Heart right ventricle (tissue), 16 donors: ENCODE results near the gene CREBRF. TPM values are rescaled to one million over a fixed set of nuclear protein-coding genes. Genes with fewer than 3 reads are reported as not detected.

Experiments
- ATAC-seq, 8 donors: fragments of 200-7000 bp; cut with Tn5 transposase; one replicate each; pipeline ENCODE4 v1.9.1; 2020; ENCODE audit warnings: mild to moderate bottlenecking in 8 of 8, moderate library complexity in 8 of 8, moderate number of reproducible peaks in 1 of 8
- DNase-seq, 2 donors: peaks; one replicate each; pipeline ENCODE4 v3.0.0-alpha.2; 2020
- H3K27ac ChIP-seq, 10 donors: fragments of 200-600 bp; sonication (generic) in 2 of 10; one replicate each; pipeline versions ENCODE4 v1.5.0 to v1.8.0; 2020 to 2022; ENCODE audit warnings: mild to moderate bottlenecking in 3 of 10
- H3K27me3 ChIP-seq, 7 donors: fragments of 200-600 bp; one replicate each; pipeline ENCODE4 v1.8.0; 2021 to 2022; ENCODE audit warnings: mild to moderate bottlenecking in 2 of 7
- H3K36me3 ChIP-seq, 9 donors: fragments of 200-600 bp; sonication (generic) in 1 of 9; one replicate each; pipeline versions ENCODE4 v1.5.0 to v1.8.0; 2020 to 2022; ENCODE audit warnings: mild to moderate bottlenecking in 2 of 9
- H3K4me1 ChIP-seq, 9 donors: fragments of 200-600 bp; sonication (generic) in 1 of 9; one replicate each; pipeline versions ENCODE4 v1.5.0 to v1.8.0; 2020 to 2022; ENCODE audit warnings: mild to moderate bottlenecking in 4 of 9
- H3K4me3 ChIP-seq, 10 donors: fragments of 200-600 bp; sonication (generic) in 2 of 10; one replicate each; pipeline versions ENCODE4 v1.5.0 to v1.8.0; 2020 to 2022; ENCODE audit warnings: mild to moderate bottlenecking in 7 of 10, moderate library complexity in 2 of 10
- H3K9me3 ChIP-seq, 11 donors: fragments of 200-600 bp in 10 of 11; sonication (generic) in 2 of 11; one replicate each; pipeline versions ENCODE4 v1.5.0 to v1.8.0; 2013 to 2022; ENCODE audit warnings: mild to moderate bottlenecking in 2 of 11, control low read depth in 1 of 11, moderate library complexity in 1 of 11
- WGBS, 2 donors: extraction: QIAGEN DNeasy Blood & Tissue Kit; methylation state at CpG; one replicate each; pipeline ENCODE4 v1.1.7; 2013; ENCODE audit warnings: inconsistent platforms in 1 of 2; 5-methylcytosine and 5-hydroxymethylcytosine counted together
- intact Hi-C, 10 donors: fragments of 100-400 bp; cut with DNase I; formaldehyde crosslinking; loops; one replicate each; pipeline versions ENCODE4 v1.11.1 to v1.14.2; 2022
- polyA plus RNA-seq, 2 donors: library from polyadenylated mRNA; stranded (reverse); fragments of 200-250 nt; gene quantifications; one replicate each; pipeline ENCODE4 v1.2.3, GENCODE V29; 2013
- total RNA-seq, 10 donors: library from RNA; stranded (reverse); fragmentation: NEBNext Ultra II Directional in 3 of 10; extraction: Animal tissue kit (Norgen Biotek cat#: 25700) in 3 of 10; gene quantifications; one replicate each; pipeline versions ENCODE4 v1.2.1 to v1.2.4, GENCODE V29; 2021 to 2023
- TF ChIP-seq, protein P1 (sequence below), 9 donors: fragments of 200-600 bp; sonication (generic) in 2 of 9; IDR thresholded peaks; one replicate each; pipeline versions ENCODE4 v1.5.0 to v1.8.0; 2021 to 2022; ENCODE audit warnings: antibody characterized with exemption in 9 of 9, mild to moderate bottlenecking in 5 of 9, moderate library complexity in 1 of 9
- donor health status: Arrhythmogenic right ventricular cardiomyopathy.
- donor health status: ischemic (EF 13 %, LVEDD 7.1; RV severe dilation, severe dysfunction).
- donor health status: healthy with polysubstance abuse.
- donor health status: DM: no; HTN: yes; CAD: no.
- donor health status: DM: no; HTN: no; CAD: no.
- donor health status: ischemic (EF 25% LVEDD 6.9; RV normal size, moderate dysfunction).
- donor health status: ischemic (EF 25% LVEDD 5.7; RV mildly dilated, moderate dysfunction).
- donor health status: healthy.
- donor health status: DM: yes; HTN: yes; CAD: no.
- donor health status: Ischemic cardiomyopathy.
- donor health status: ischemic (EF 35%, LVEDD 5.7; RV mildly dilated, moderate dysfunction).
- donor health status: nonischemic (EF 11% LVEDD 7.7; RV severe dilation, severe dysfunction).
- donor health status: DM: yes; HTN: yes; CAD: no.
- donor health status: PGD.
- donor health status: ischemic (EF 29% LVEDD 5.4; RV normal size, mild dysfunction).
- donor health status: nonischemic (EF 23%, LVEDD 6.1; RV moderate dilation, normal function).

CREBRF gene
- total and polyA plus RNA-seq, 12 donors: 1.5 to 31.1 (median 27.7) TPM

DNA sequence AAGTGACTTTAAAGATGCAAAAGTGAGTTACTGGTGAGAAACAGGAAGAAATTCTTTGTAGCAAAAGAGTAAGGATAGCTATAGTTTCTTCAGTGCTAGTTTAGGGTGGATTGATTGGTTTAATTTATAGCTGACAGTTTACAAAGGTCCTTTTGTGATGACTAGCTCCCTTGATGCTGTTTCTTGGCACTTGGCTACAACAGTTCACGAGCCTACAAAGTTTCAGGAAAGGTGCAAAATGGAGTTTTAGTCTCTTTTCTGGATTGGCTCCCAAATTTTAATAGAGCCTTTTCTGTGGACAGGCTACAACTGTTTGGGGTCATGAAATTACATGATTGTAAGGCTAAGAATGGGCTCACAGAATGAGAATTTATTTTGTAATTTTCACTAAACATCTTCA is 47.3 kb downstream of the CREBRF start:
- peaks cover 0 to 33% (median 4%) of the 10 kb centered on the region in 9 donors for H3K4me1 ChIP-seq
- H3K27me3 ChIP-seq: no peaks in the 10 kb centered on the region
- no peak overlapping the region for H3K27ac ChIP-seq
- intact Hi-C loops: no loop called here
- WGBS, 2 donors: 73 to 74% methylated on average over 1 of the region's 1 CpG
- H3K36me3 ChIP-seq: peaks cover 0 to 20% (median 4%) of the 10 kb centered on the region in 9 donors
- H3K9me3 ChIP-seq: peaks cover 0 to 13% (median 4%) of the 10 kb centered on the region in 11 donors
- H3K4me3 ChIP-seq: no peak overlapping the region
- DNase-seq (no peak), ATAC-seq (no peak)
- TF ChIP-seq, protein P1, sequence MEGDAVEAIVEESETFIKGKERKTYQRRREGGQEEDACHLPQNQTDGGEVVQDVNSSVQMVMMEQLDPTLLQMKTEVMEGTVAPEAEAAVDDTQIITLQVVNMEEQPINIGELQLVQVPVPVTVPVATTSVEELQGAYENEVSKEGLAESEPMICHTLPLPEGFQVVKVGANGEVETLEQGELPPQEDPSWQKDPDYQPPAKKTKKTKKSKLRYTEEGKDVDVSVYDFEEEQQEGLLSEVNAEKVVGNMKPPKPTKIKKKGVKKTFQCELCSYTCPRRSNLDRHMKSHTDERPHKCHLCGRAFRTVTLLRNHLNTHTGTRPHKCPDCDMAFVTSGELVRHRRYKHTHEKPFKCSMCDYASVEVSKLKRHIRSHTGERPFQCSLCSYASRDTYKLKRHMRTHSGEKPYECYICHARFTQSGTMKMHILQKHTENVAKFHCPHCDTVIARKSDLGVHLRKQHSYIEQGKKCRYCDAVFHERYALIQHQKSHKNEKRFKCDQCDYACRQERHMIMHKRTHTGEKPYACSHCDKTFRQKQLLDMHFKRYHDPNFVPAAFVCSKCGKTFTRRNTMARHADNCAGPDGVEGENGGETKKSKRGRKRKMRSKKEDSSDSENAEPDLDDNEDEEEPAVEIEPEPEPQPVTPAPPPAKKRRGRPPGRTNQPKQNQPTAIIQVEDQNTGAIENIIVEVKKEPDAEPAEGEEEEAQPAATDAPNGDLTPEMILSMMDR (IDR thresholded peaks at IDR 0.05): no peak

DNA sequence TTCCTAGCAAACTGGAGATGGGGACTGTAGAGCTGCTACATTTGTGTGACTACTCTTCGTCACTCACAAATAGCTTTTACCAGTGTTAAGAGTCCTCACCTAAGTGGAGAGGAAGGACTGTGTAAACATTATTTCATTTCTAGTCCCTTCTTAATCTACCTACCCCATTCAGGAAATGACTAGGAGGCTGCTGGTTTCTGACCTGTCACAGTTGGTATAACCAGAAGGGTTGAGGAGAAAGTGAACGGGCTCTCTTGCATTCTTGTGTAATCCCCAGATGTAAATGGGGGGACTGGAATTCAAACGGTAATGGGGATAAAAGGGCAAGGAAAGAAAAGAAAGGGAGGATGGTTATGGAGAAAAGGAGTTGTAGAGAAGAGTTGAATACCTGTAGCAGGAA is 52.8 kb downstream of the CREBRF start:
- ATAC-seq (no peak), DNase-seq (no peak)
- TF ChIP-seq, protein P1 (IDR thresholded peaks at IDR 0.05): no peak
- Histone ChIP-seq H3K4me1 (peaks cover 0 to 10% (median 0%) of the 10 kb centered on the region in 9 donors), H3K4me3 (no peak overlapping the region), H3K36me3 (peaks cover 0 to 67% (median 39%) of the 10 kb centered on the region in 9 donors), H3K27me3 (no peaks in the 10 kb centered on the region), H3K9me3 (no peaks in the 10 kb centered on the region), H3K27ac (no peak overlapping the region)
- 71 to 72% methylated on average over 3 of the region's 3 CpGs for WGBS, 2 donors
- intact Hi-C loops: no loop called here

DNA sequence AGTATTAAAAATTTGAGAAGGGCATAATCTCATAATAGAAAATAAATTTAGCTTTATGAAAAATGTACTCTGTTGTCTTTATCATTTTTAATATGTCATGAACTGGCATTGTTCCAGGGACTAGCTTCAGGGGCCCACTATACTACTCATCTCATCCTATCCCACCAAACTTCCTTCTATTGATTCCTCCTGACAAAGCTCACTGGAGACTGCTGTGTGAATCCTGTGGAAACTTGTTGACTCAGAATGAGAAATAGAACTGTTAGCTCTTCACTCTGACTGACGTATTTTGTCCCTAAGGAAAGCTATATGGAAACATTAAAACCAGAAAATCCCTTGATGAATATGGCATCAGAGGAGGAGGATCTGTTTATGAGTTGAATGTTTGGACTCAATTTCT is 58.4 kb downstream of the CREBRF start:
- peaks cover 0 to 95% (median 38%) of the 10 kb centered on the region in 9 donors for H3K36me3 ChIP-seq

DNA sequence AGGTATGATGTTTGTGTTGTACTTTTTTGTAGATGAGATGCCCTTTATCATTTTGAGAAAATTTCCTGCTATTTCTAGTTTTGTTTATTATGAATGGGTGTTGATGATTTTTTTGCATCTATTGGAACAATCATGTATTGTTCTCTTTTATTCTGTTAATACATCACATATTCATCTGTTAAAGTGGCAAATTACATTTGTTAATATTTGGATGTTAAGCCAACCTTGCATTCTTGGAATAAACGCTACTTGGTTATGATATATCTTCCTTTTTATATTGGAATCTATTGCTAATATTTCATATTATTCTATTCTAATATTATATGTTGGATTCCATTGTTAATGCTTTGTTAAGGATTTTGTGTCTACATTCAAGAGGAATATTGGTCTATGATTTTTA is 63.6 kb downstream of the CREBRF start:
- Histone ChIP-seq H3K4me1 (peaks cover 0 to under 1% (median 0%) of the 10 kb centered on the region in 9 donors), H3K36me3 (peaks cover 0 to 92% (median 26%) of the 10 kb centered on the region in 9 donors), H3K4me3 (no peak overlapping the region), H3K27me3 (no peaks in the 10 kb centered on the region), H3K9me3 (peaks cover 0 to 17% (median 10%) of the 10 kb centered on the region in 11 donors), H3K27ac (no peak overlapping the region)
- WGBS, 2 donors: 100% methylated on average over 1 of the region's 1 CpG
- ATAC-seq (no peak), DNase-seq (no peak)
- TF ChIP-seq, protein P1 (IDR thresholded peaks at IDR 0.05): no peak
- intact Hi-C loops: loop anchor here in 1 of 10 donors (10.0 kb wide), 1 partner anchor 55 kb away; no protein-coding TSS in a partner anchor

More for the DNA sequence above, 58.4 kb downstream of the CREBRF start:
- TF ChIP-seq, protein P1 (IDR thresholded peaks at IDR 0.05): no peak
- WGBS, 2 donors: 96 to 98% methylated on average over 1 of the region's 1 CpG
- intact Hi-C loops: no loop called here
- no peak overlapping the region for H3K27ac ChIP-seq
- DNase-seq: no peak
- H3K9me3 ChIP-seq: peaks cover 0 to 7% (median 3%) of the 10 kb centered on the region in 11 donors
- H3K4me1 ChIP-seq: peaks cover 0 to 4% (median 0%) of the 10 kb centered on the region in 9 donors
- no peak overlapping the region for H3K4me3 ChIP-seq
- H3K27me3 ChIP-seq: no peaks in the 10 kb centered on the region
- ATAC-seq: no peak
